Trophoblast cell (in vitro differentiated cells and primary cell): ENCODE data around the gene OR14I1. TPM values are rescaled to one million over a fixed set of nuclear protein-coding genes. Genes with fewer than 3 reads are reported as not detected.

ENCODE experiments used
- DNase-seq, 2 donors: peaks; one replicate each; pipeline ENCODE4 v3.0.0-alpha.2; 2016
- H2AFZ ChIP-seq: 2 replicates; pipeline ENCODE4 v1.6.1; 2013; ENCODE audit warnings: low read length, moderate library complexity, mild to moderate bottlenecking; ENCODE audit not compliant: insufficient read depth, poor library complexity
- H2AK5ac ChIP-seq: 2 replicates; pipeline ENCODE4 v1.6.1; 2013; ENCODE audit warnings: mild to moderate bottlenecking, low read length
- H2BK120ac ChIP-seq: 2 replicates; pipeline ENCODE4 v1.6.1; 2013; ENCODE audit warnings: low read length, mild to moderate bottlenecking, moderate library complexity; ENCODE audit not compliant: insufficient read depth, poor library complexity
- H2BK12ac ChIP-seq: 2 replicates; pipeline ENCODE4 v1.6.1; 2013; ENCODE audit warnings: mild to moderate bottlenecking, low read length, moderate library complexity
- H2BK5ac ChIP-seq: 2 replicates; pipeline ENCODE4 v1.6.1; 2013; ENCODE audit warnings: low read length, low read depth, moderate library complexity, mild to moderate bottlenecking; ENCODE audit not compliant: poor library complexity
- H3K14ac ChIP-seq: 2 replicates; pipeline ENCODE4 v1.6.1; 2013; ENCODE audit warnings: mild to moderate bottlenecking, low read length
- H3K18ac ChIP-seq: 2 replicates; pipeline ENCODE4 v1.6.1; 2013; ENCODE audit warnings: mild to moderate bottlenecking, low read length
- H3K23ac ChIP-seq: 2 replicates; pipeline ENCODE4 v1.6.1; 2013; ENCODE audit warnings: low read length
- H3K27ac ChIP-seq: 2 replicates; pipeline ENCODE4 v1.5.1; 2013; ENCODE audit warnings: low read depth, mild to moderate bottlenecking, inconsistent platforms, low read length, moderate library complexity
- H3K27me3 ChIP-seq: 2 replicates; pipeline ENCODE4 v1.6.1; 2013; ENCODE audit warnings: inconsistent platforms, mild to moderate bottlenecking, low read length, moderate library complexity; ENCODE audit not compliant: insufficient read depth
- H3K36me3 ChIP-seq, 2 experiments: 1 replicate in 1 of 2; 2 replicates in 1 of 2; pipeline ENCODE4 v1.6.1; 2013; ENCODE audit warnings: low read length in 2 of 2, mild to moderate bottlenecking in 2 of 2, moderate library complexity in 1 of 2; ENCODE audit not compliant: insufficient read depth in 2 of 2, control insufficient read depth in 1 of 2
- H3K4ac ChIP-seq: 2 replicates; pipeline ENCODE4 v1.6.1; 2013; ENCODE audit warnings: low read depth, mild to moderate bottlenecking, low read length, moderate library complexity
- H3K4me1 ChIP-seq, 2 experiments: 1 replicate in 1 of 2; 2 replicates in 1 of 2; pipeline ENCODE4 v1.6.1; 2013; ENCODE audit warnings: low read length in 2 of 2, mild to moderate bottlenecking in 2 of 2, moderate library complexity in 1 of 2; ENCODE audit not compliant: insufficient read depth in 2 of 2, control insufficient read depth in 1 of 2
- H3K4me2 ChIP-seq: 2 replicates; pipeline ENCODE4 v1.6.1; 2013; ENCODE audit warnings: inconsistent platforms, mild to moderate bottlenecking, low read length, moderate library complexity
- H3K4me3 ChIP-seq: 2 replicates; pipeline ENCODE4 v1.5.1; 2013; ENCODE audit warnings: mild to moderate bottlenecking, low read depth, low read length, inconsistent platforms
- H3K79me1 ChIP-seq: one replicate; pipeline ENCODE4 v1.6.1; 2013; ENCODE audit warnings: low read length
- H3K79me2 ChIP-seq: 2 replicates; pipeline ENCODE4 v1.6.1; 2013; ENCODE audit warnings: low read length, mild to moderate bottlenecking; ENCODE audit not compliant: control insufficient read depth, insufficient read depth, poor library complexity
- H3K9ac ChIP-seq: 2 replicates; pipeline ENCODE4 v1.6.1; 2013; ENCODE audit warnings: mild to moderate bottlenecking, low read length
- H3K9me3 ChIP-seq: 2 replicates; pipeline ENCODE4 v1.6.1; 2013; ENCODE audit warnings: low read depth, mild to moderate bottlenecking, control low read depth, inconsistent platforms, low read length; ENCODE audit not compliant: insufficient read depth
- H4K12ac ChIP-seq: 2 replicates; pipeline ENCODE4 v1.6.1; 2013; ENCODE audit warnings: low read depth, mild to moderate bottlenecking, low read length, moderate library complexity
- H4K8ac ChIP-seq: 2 replicates; pipeline ENCODE4 v1.6.1; 2013; ENCODE audit warnings: low read depth, mild to moderate bottlenecking, low read length, moderate library complexity
- H4K91ac ChIP-seq: one replicate; pipeline ENCODE4 v1.6.1; 2013; ENCODE audit warnings: low read depth, mild to moderate bottlenecking, low read length, moderate library complexity
- WGBS: extraction: QIAGEN DNeasy Blood & Tissue Kit; methylation state at CpG from one replicate; pipeline ENCODE4 v1.1.7; 2013; ENCODE audit warnings: missing lambda C conversion rate; ENCODE audit not compliant: insufficient read length, insufficient coverage; ENCODE audit errors: extremely low coverage; 5-methylcytosine and 5-hydroxymethylcytosine counted together
- polyA plus RNA-seq: library from polyadenylated mRNA; stranded (reverse); fragments of 200-250 nt; gene quantifications from 2 replicates; pipeline ENCODE4 v1.2.3, GENCODE V29; 2013

OR14I1 gene
- not detected in 2 replicates for polyA plus RNA-seq

DNA sequence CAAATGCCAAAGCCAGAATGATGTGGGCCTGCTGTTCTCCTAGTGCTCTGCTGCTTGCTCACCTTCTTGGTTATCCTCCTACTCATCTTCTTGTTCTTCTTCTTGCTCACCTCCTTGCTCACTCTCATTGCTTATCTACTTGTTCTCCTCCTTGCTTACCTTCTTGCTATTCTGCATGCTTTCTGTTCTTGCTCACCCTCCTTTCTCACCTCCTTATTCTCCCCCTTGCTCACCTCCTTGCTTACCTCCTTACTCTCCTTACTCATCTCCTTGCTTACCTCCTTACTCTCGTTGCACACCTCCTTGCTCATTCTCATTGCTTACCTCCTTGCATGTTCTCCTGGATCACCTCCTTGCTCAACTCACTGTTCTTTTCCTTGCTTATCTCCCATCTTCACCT lies at the start of gene OR14I1:
Gene OR14I1 (minus strand): TSS at position 53 of the 400 bp plus-strand sequence.
- Histone ChIP-seq H4K91ac (no peak within 1 kb of the TSS), H4K12ac (no peak within 1 kb of the TSS), H4K8ac (no peak within 1 kb of the TSS), H3K4me3 (no peak within 1 kb of the TSS), H3K23ac (no peak within 1 kb of the TSS), H2BK120ac (no peak within 1 kb of the TSS), H3K27ac (no peak within 1 kb of the TSS), H2AFZ (no peak within 1 kb of the TSS), H3K4me2 (no peak within 1 kb of the TSS), H3K36me3 (peaks cover 0 to 2% of the 10 kb centered on the region in 2 experiments), H3K79me1 (no peaks in the 10 kb centered on the region), H3K4me1 (no peaks in the 10 kb centered on the region), H3K9ac (no peak within 1 kb of the TSS), H3K9me3 (peaks cover 18% of the 10 kb centered on the region), H3K27me3 (no peaks in the 10 kb centered on the region), H2AK5ac (no peak within 1 kb of the TSS), H3K4ac (no peak within 1 kb of the TSS), H3K18ac (no peak within 1 kb of the TSS), H2BK12ac (no peak within 1 kb of the TSS), H3K79me2 (no peaks in the 10 kb centered on the region), H3K14ac (no peak within 1 kb of the TSS), H2BK5ac (no peak within 1 kb of the TSS)
- no CpG with 5 or more reads among the region's 1 CpG for WGBS
- DNase-seq, result no peak

DNA sequence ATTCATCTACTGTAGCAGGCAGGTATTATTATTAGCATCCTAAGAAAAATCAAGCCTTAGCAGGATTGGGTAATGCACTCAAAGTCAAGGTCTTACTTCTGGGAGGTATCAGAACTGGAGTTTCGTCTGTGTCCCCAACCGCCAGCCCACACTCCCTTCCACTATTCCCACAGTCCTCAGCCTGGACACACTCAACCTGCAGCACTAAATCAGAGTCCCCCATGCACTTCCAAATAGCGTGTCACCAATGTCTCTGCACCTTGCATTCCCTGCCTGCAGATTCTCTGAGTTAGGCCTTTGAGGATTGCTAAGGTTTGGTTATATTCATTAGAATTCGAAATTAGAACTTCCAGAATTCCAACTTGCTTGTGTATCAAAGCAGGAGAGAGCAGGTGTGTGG lies 49.1 kb upstream of the OR14I1 start:
- H3K27me3 ChIP-seq, result no peaks in the 10 kb centered on the region
- no peak overlapping the region for H3K14ac ChIP-seq
- H4K8ac ChIP-seq, result no peak overlapping the region
- no peak overlapping the region for H2BK12ac ChIP-seq
- no peak overlapping the region for H2AFZ ChIP-seq
- no peak overlapping the region for H3K9ac ChIP-seq
- H2BK5ac ChIP-seq, result no peak overlapping the region
- H3K4me2 ChIP-seq, result no peak overlapping the region
- no peak overlapping the region for H3K18ac ChIP-seq
- no peaks in the 10 kb centered on the region for H3K4me1 ChIP-seq
- no peak overlapping the region for H2AK5ac ChIP-seq
- H3K4me3 ChIP-seq, result no peak overlapping the region
- no peaks in the 10 kb centered on the region for H3K79me2 ChIP-seq
- no peak for DNase-seq
- no peak overlapping the region for H2BK120ac ChIP-seq
- no peak overlapping the region for H4K91ac ChIP-seq
- no peak overlapping the region for H3K4ac ChIP-seq
- no peak overlapping the region for H4K12ac ChIP-seq
- no CpG with 5 or more reads among the region's 4 CpGs for WGBS
- no peak overlapping the region for H3K23ac ChIP-seq
- H3K9me3 ChIP-seq, result peaks cover 62% of the 10 kb centered on the region
- no peaks in the 10 kb centered on the region for H3K79me1 ChIP-seq
- H3K27ac ChIP-seq, result no peak overlapping the region
- no peaks in the 10 kb centered on the region for H3K36me3 ChIP-seq

DNA sequence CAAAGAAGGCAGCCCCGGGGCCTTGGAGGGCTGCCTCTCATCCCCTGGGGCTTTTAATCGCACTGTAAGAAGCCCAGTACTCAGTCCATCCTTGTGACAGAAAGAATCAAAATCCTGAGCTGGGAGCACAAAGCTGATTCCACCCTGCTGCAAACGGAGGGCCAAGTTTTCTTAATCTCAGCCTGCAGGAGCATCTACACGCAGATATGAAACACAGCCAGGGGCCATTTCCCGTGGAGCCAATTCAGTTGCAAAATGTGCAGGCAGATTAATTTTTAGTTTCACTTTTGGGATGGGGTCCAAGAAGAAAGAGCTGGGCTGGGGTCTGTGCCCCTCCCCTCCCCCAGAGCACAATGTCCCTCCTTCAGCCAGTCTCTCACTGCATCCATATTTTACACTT lies 48.6 kb upstream of the OR14I1 start:
- Histone ChIP-seq H3K9me3 (peaks cover 61% of the 10 kb centered on the region), H3K27ac (no peak overlapping the region), H3K4me2 (no peak overlapping the region), H4K8ac (no peak overlapping the region), H2AFZ (no peak overlapping the region), H3K4ac (no peak overlapping the region), H3K79me1 (no peaks in the 10 kb centered on the region), H3K18ac (no peak overlapping the region), H3K4me1 (no peaks in the 10 kb centered on the region), H2BK5ac (no peak overlapping the region), H2AK5ac (no peak overlapping the region), H3K14ac (no peak overlapping the region), H3K79me2 (no peaks in the 10 kb centered on the region), H3K23ac (no peak overlapping the region), H3K9ac (no peak overlapping the region), H4K12ac (no peak overlapping the region), H3K27me3 (no peaks in the 10 kb centered on the region), H2BK120ac (no peak overlapping the region), H4K91ac (no peak overlapping the region), H2BK12ac (no peak overlapping the region), H3K4me3 (no peak overlapping the region), H3K36me3 (no peaks in the 10 kb centered on the region)
- no peak for DNase-seq
- WGBS, result no CpG with 5 or more reads among the region's 5 CpGs

DNA sequence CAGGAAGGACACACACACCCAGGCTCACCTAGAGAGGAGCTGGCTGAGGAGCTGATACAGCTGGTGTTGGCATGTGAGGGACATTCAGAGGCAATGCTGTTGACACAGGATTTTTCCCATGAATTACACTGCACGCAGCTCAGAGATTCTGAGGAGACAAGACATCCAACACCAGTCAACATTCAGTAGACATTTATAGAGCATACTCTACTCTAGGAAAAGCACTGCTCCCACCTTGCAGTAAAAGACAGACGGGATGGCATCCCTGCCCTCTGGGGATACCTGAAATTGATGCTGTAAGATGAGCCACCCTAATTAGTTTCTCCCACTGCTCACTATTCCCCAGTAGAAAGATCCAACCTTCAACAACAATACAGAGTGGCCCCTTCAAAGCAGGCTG lies 47.9 kb upstream of the OR14I1 start:
- H2AK5ac ChIP-seq, result no peak overlapping the region

More for the DNA sequence above, 47.9 kb upstream of the OR14I1 start:
- Histone ChIP-seq H3K4me1 (no peaks in the 10 kb centered on the region), H3K14ac (no peak overlapping the region), H3K4me3 (no peak overlapping the region), H3K9me3 (peaks cover 56% of the 10 kb centered on the region), H3K79me2 (no peaks in the 10 kb centered on the region), H3K4ac (no peak overlapping the region), H2AFZ (no peak overlapping the region), H3K27ac (no peak overlapping the region), H3K36me3 (no peaks in the 10 kb centered on the region), H3K27me3 (no peaks in the 10 kb centered on the region), H3K18ac (no peak overlapping the region), H4K91ac (no peak overlapping the region), H2BK5ac (no peak overlapping the region), H3K79me1 (no peaks in the 10 kb centered on the region), H4K12ac (no peak overlapping the region), H3K4me2 (no peak overlapping the region), H3K9ac (no peak overlapping the region), H3K23ac (no peak overlapping the region), H2BK12ac (no peak overlapping the region), H4K8ac (no peak overlapping the region), H2BK120ac (no peak overlapping the region)
- no peak for DNase-seq
- no CpG with 5 or more reads among the region's 2 CpGs for WGBS
